PC-9 (cell line): ENCODE data around the gene KCNJ5. TPM values are rescaled to one million over a fixed set of nuclear protein-coding genes. Genes with fewer than 3 reads are reported as not detected.

Experiments
- BruUV-seq: library from RNA; stranded (reverse); fragments of 400-500 nt; replicated peaks from 2 replicates; lab custom pipeline; 2021; lab: Mats Ljungman, UMichigan
- CTCF ChIA-PET: fragments of 300-600 bp; sonication (Branson Sonifier 250); formaldehyde crosslinking; loops from one replicate; lab custom pipeline; 2022; ENCODE audit warnings: antibody characterized with exemption; lab: Charles Lee
- POLR2A ChIA-PET: fragments of 300-600 bp; sonication (Branson Sonifier 250); formaldehyde crosslinking; loops from one replicate; lab custom pipeline; 2022; ENCODE audit warnings: antibody characterized with exemption; ENCODE audit not compliant: unreplicated experiment; lab: Charles Lee
- DNase-seq, 2 experiments: peaks; one replicate each; pipeline versions ENCODE4 v3.0.0 to v3.0.0-alpha.2; 2015 to 2022; ENCODE audit warnings: mixed read lengths in 1 of 2
- H2AFZ ChIP-seq: fragments of 200-600 bp; sonication (generic); 2 replicates; pipeline ENCODE4 v1.8.1; 2017; ENCODE audit warnings: antibody characterized with exemption
- H3F3A ChIP-seq: fragments of 200-600 bp; sonication (generic); 2 replicates; pipeline ENCODE4 v1.8.1; 2017; ENCODE audit warnings: antibody characterized with exemption, mild to moderate bottlenecking, low read depth; ENCODE audit not compliant: insufficient read depth
- H3K27ac ChIP-seq: fragments of 200-600 bp; sonication (generic); 2 replicates; pipeline ENCODE4 v1.6.1; 2016; ENCODE audit warnings: mixed run types
- H3K27me3 ChIP-seq: fragments of 200-600 bp; sonication (generic); 2 replicates; pipeline ENCODE4 v1.6.1; 2016; ENCODE audit warnings: low read depth, mixed run types; ENCODE audit not compliant: insufficient read depth
- H3K36me3 ChIP-seq: fragments of 200-600 bp; sonication (generic); 2 replicates; pipeline ENCODE4 v1.6.1; 2016; ENCODE audit warnings: low read depth, mixed run types
- H3K4me1 ChIP-seq: fragments of 200-600 bp; sonication (generic); replicated peaks from 2 replicates; pipeline ENCODE4 v1.6.1; 2016; ENCODE audit warnings: mixed run types; ENCODE audit not compliant: insufficient read depth
- H3K4me2 ChIP-seq: fragments of 200-600 bp; sonication (generic); 2 replicates; pipeline ENCODE4 v1.6.1; 2017; ENCODE audit warnings: mixed run types
- H3K4me3 ChIP-seq: fragments of 200-600 bp; sonication (generic); 2 replicates; pipeline ENCODE4 v1.6.1; 2016; ENCODE audit warnings: mixed run types
- H3K79me2 ChIP-seq: fragments of 200-600 bp; sonication (generic); 2 replicates; pipeline ENCODE4 v1.6.1; 2017; ENCODE audit warnings: low read depth, mixed run types
- H3K9me2 ChIP-seq: fragments of 200-600 bp; sonication (generic); 2 replicates; pipeline ENCODE4 v1.8.1; 2017; ENCODE audit warnings: mild to moderate bottlenecking; ENCODE audit not compliant: insufficient read depth
- H3K9me3 ChIP-seq: fragments of 200-600 bp; sonication (generic); 2 replicates; pipeline ENCODE4 v1.8.1; 2016; ENCODE audit warnings: low read depth; ENCODE audit not compliant: insufficient read depth
- H4K20me1 ChIP-seq: fragments of 200-600 bp; sonication (generic); 2 replicates; pipeline ENCODE4 v1.8.1; 2017; ENCODE audit not compliant: insufficient read depth
- EZH2 ChIP-seq: fragments of 200-600 bp; sonication (generic); IDR thresholded peaks from 2 replicates; pipeline ENCODE4 v1.8.0; 2017; ENCODE audit warnings: antibody characterized with exemption, low read depth
- intact Hi-C: fragments of 100-400 bp; cut with micrococcal nuclease; formaldehyde crosslinking; loops from one replicate; pipeline ENCODE4 v1.10.0; 2022; ENCODE audit not compliant: unreplicated experiment
- total RNA-seq: library from RNA; stranded (reverse); gene quantifications from 2 replicates; pipeline ENCODE4 v1.2.3, GENCODE V29; 2021
- TF ChIP-seq, protein P1 (sequence below): fragments of 200-600 bp; sonication (generic); conservative IDR thresholded peaks from 2 replicates; pipeline ENCODE4 v1.6.1; 2017; ENCODE audit warnings: mixed run types, antibody characterized with exemption, mild to moderate bottlenecking, moderate library complexity

Gene KCNJ5
- total RNA-seq, 1 experiment from 2014 or later = 0.11 TPM

DNA sequence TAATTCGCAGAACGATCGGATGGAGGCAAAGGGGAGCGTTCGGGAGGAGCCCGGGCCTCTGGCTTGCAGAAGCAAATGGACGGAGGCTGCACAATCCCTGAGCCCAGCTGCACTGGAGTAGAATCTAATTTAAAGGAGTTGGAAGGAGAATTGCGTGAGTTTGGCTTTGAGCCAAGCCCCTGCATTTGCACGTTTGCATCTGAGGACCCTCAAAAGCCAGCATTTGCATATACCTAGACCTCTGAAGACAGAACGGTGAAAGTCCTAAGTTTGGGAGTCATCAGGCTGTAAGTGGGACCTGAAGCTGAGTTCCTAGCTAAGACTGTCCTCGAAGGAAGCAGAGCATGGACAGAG is 35.9 kb downstream of the KCNJ5 start:
- POLR2A ChIA-PET = no interaction called here
- CTCF ChIA-PET = no interaction called here

DNA sequence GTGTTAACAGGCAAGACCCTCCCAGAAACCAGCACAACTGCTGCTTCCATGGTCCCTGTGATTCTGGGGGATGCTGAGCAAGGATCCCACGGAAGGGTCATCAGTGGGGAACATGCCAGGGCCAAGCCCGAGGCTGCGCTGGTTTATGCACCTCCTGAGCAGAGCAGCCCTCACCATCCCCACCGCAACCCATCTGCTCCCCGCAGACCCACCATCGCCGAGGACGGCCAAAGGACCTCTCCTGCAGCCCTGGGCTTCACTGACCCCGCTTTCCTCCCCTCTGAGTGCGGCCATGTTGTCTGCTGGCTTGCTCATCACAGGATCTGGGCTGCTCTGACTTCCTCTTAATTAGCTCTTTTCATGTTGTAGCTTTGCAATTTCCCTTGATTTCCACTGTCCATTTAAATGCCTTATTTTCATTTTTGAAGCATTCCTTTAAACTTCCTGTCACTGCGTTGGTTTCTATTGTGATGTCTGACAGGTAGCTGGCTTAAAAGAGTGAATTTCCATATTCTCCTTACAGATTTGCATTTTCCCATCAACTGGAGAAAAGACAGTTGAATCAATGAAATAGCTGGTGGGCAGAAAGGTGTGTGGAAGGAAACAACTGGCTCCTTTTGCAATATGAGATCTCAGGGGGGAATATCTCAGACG is 36.7 kb downstream of the KCNJ5 start:
- H3K36me3 ChIP-seq = no peaks in the 10 kb centered on the region
- no peaks in the 10 kb centered on the region for H3K4me1 ChIP-seq
- ChIA-PET POLR2A (interaction anchor here (0.6 kb wide), 1 partner anchor 18 kb away, joined by 7 read pairs; no protein-coding TSS in a partner anchor), CTCF (no interaction called here)
- H3K4me2 ChIP-seq = no peak overlapping the region
- BruUV-seq = no TSS peak
- H2AFZ ChIP-seq = no peak overlapping the region
- H3F3A ChIP-seq = no peaks in the 10 kb centered on the region
- H3K9me2 ChIP-seq = no peaks in the 10 kb centered on the region
- no peak overlapping the region for H3K27ac ChIP-seq
- peaks cover 57% of the 10 kb centered on the region for H3K27me3 ChIP-seq
- no peak for DNase-seq
- no peak overlapping the region for H3K4me3 ChIP-seq
- H3K9me3 ChIP-seq = no peaks in the 10 kb centered on the region
- H4K20me1 ChIP-seq = no peaks in the 10 kb centered on the region
- H3K79me2 ChIP-seq = no peaks in the 10 kb centered on the region
- TF ChIP-seq EZH2 = no peak
- TF ChIP-seq, protein P1, sequence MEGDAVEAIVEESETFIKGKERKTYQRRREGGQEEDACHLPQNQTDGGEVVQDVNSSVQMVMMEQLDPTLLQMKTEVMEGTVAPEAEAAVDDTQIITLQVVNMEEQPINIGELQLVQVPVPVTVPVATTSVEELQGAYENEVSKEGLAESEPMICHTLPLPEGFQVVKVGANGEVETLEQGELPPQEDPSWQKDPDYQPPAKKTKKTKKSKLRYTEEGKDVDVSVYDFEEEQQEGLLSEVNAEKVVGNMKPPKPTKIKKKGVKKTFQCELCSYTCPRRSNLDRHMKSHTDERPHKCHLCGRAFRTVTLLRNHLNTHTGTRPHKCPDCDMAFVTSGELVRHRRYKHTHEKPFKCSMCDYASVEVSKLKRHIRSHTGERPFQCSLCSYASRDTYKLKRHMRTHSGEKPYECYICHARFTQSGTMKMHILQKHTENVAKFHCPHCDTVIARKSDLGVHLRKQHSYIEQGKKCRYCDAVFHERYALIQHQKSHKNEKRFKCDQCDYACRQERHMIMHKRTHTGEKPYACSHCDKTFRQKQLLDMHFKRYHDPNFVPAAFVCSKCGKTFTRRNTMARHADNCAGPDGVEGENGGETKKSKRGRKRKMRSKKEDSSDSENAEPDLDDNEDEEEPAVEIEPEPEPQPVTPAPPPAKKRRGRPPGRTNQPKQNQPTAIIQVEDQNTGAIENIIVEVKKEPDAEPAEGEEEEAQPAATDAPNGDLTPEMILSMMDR = no peak
- intact Hi-C loops = no loop called here

More for the DNA sequence above, 35.9 kb downstream of the KCNJ5 start:
- Histone ChIP-seq H3K4me1 (no peaks in the 10 kb centered on the region), H3K79me2 (no peaks in the 10 kb centered on the region), H3F3A (no peaks in the 10 kb centered on the region), H2AFZ (no peak overlapping the region), H3K27me3 (peaks cover 56% of the 10 kb centered on the region), H3K36me3 (no peaks in the 10 kb centered on the region), H3K4me2 (no peak overlapping the region), H4K20me1 (no peaks in the 10 kb centered on the region), H3K4me3 (no peak overlapping the region), H3K9me3 (no peaks in the 10 kb centered on the region), H3K9me2 (no peaks in the 10 kb centered on the region), H3K27ac (no peak overlapping the region)
- intact Hi-C loops = no loop called here
- DNase-seq = no peak
- no TSS peak for BruUV-seq
- no peak for TF ChIP-seq EZH2
- TF ChIP-seq, protein P1 = no peak

DNA sequence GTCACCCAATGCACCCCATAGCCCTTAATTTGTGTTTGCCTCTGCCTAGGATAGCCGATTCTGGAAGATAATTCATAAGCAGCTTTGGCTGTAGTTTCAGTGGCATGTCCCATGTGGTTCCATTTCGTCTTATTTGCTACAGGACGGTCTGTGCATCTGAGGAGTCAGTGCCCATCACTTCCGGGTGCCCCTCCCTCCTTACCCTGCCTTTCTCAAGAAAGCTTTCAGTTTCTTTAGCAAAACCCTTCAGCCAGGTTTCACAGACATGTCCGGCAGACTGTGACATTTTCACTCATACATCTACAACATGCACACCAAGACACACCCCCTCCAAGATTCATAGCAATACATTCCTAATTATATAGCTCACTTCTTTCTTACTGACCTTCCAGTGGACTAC is 37.2 kb downstream of the KCNJ5 start:
- no peak overlapping the region for H3K4me3 ChIP-seq
- POLR2A ChIA-PET = no interaction called here
- CTCF ChIA-PET = no interaction called here
- H3K9me3 ChIP-seq = no peaks in the 10 kb centered on the region
- BruUV-seq = no TSS peak
- no peak overlapping the region for H3K27ac ChIP-seq
- no peak overlapping the region for H3K4me2 ChIP-seq
- H2AFZ ChIP-seq = no peak overlapping the region
- no peaks in the 10 kb centered on the region for H3K79me2 ChIP-seq
- H3F3A ChIP-seq = no peaks in the 10 kb centered on the region
- no peaks in the 10 kb centered on the region for H3K9me2 ChIP-seq
- no peaks in the 10 kb centered on the region for H3K4me1 ChIP-seq
- H3K36me3 ChIP-seq = no peaks in the 10 kb centered on the region
- intact Hi-C loops = no loop called here
- TF ChIP-seq, protein P1 = no peak
- no peak for TF ChIP-seq EZH2
- DNase-seq = no peak
- H3K27me3 ChIP-seq = peaks cover 57% of the 10 kb centered on the region
- H4K20me1 ChIP-seq = no peaks in the 10 kb centered on the region
